Activated CD4-positive, alpha-beta T cell treated with anti-CD3 and anti-CD28 coated beads for 24 hours (primary cell): Measurements from ENCODE around the gene TNS4.

Experiments
- DNase-seq, 2 donors: peaks; one replicate each; pipeline ENCODE4 v3.0.0-alpha.2; 2020; ENCODE audit warnings: low read depth in 2 of 2

TNS4 gene

GRCh38 chr17:40495140-40495539 lies 6.3 kb downstream of the TNS4 start:
- DNase-seq = no peak

GRCh38 chr17:40493697-40494096 lies 7.7 kb downstream of the TNS4 start:
- DNase-seq = no peak

- DNase-seq = no peak
Observed at GRCh38 chr17:40491486-40491885, 9.9 kb downstream of the TNS4 start.

GRCh38 chr17:40490982-40491381 lies 10.4 kb downstream of the TNS4 start:
- no peak for DNase-seq

GRCh38 chr17:40490289-40490853 lies 11.1 kb downstream of the TNS4 start:
- DNase-seq = no peak

GRCh38 chr17:40487371-40488020 lies 13.9 kb downstream of the TNS4 start:
- DNase-seq = no peak

GRCh38 chr17:40486522-40487370 lies 14.7 kb downstream of the TNS4 start:
- DNase-seq = no peak

- DNase-seq = no peak
Observed at GRCh38 chr17:40485851-40486521, 15.4 kb downstream of the TNS4 start.

- no peak for DNase-seq
Observed at GRCh38 chr17:40484973-40485530, 16.4 kb downstream of the TNS4 start.

GRCh38 chr17:40484285-40484972 lies 17.0 kb downstream of the TNS4 start:
- no peak for DNase-seq

GRCh38 chr17:40483679-40484078 lies 17.7 kb downstream of the TNS4 start:
- no peak for DNase-seq

GRCh38 chr17:40482722-40483121 lies 18.7 kb downstream of the TNS4 start:
- no peak for DNase-seq

- DNase-seq = no peak
Observed at GRCh38 chr17:40481106-40481505, 20.3 kb downstream of the TNS4 start.

GRCh38 chr17:40480501-40481003 lies 20.9 kb downstream of the TNS4 start:
- peak; percentile 78 to 79 for DNase-seq

- no peak for DNase-seq
Observed at GRCh38 chr17:40479754-40480480, 21.5 kb downstream of the TNS4 start.

- DNase-seq = no peak
Observed at GRCh38 chr17:40478486-40478885, 22.9 kb downstream of the TNS4 start.

GRCh38 chr17:40477796-40478195 lies 23.6 kb downstream of the TNS4 start:
- no peak for DNase-seq

- no peak for DNase-seq
Observed at GRCh38 chr17:40475234-40475908, 26.1 kb downstream of the TNS4 start.

- no peak for DNase-seq
Observed at GRCh38 chr17:40474419-40475002, 26.9 kb downstream of the TNS4 start.
